Gastroesophageal sphincter (tissue), 4 donors: ENCODE results near the gene GPR156. TPM values are rescaled to one million over a fixed set of nuclear protein-coding genes. Genes with fewer than 3 reads are reported as not detected.

Source experiments
- ATAC-seq: fragments of 150-250 bp; one replicate; pipeline ENCODE4 v1.9.1; 2016; ENCODE audit warnings: mild to moderate bottlenecking, moderate library complexity
- H3K27ac ChIP-seq, 4 donors: fragments of 200-600 bp; sonication (generic) in 3 of 4; 1 replicate in 3 of 4; 2 replicates in 1 of 4; pipeline ENCODE4 v1.5.1; 2016 to 2019
- H3K27me3 ChIP-seq: fragments of 200-600 bp; sonication (generic); one replicate; pipeline ENCODE4 v1.5.1; 2019
- H3K36me3 ChIP-seq, 2 donors: fragments of 200-600 bp; sonication (generic); one replicate each; pipeline ENCODE4 v1.5.1; 2019; ENCODE audit warnings: control low read depth in 1 of 2
- H3K4me1 ChIP-seq, 3 donors: fragments of 200-600 bp; sonication (generic); 1 replicate in 2 of 3; 2 replicates in 1 of 3; pipeline ENCODE4 v1.5.1; 2016 to 2019; ENCODE audit warnings: control low read depth in 2 of 3
- H3K4me3 ChIP-seq, 2 donors: fragments of 200-600 bp; sonication (generic); one replicate each; pipeline ENCODE4 v1.5.1; 2019; ENCODE audit warnings: mild to moderate bottlenecking in 1 of 2, moderate library complexity in 1 of 2
- H3K9me3 ChIP-seq, 3 donors: fragments of 200-600 bp; sonication (generic); one replicate each; pipeline ENCODE4 v1.5.1; 2017 to 2019; ENCODE audit warnings: control low read depth in 2 of 3
- CTCF ChIP-seq, 4 experiments: fragments of 200-600 bp in 2 of 4; fragments of 450-650 bp in 2 of 4; sonication (generic) in 1 of 4; IDR thresholded peaks; one replicate each; pipeline ENCODE4 v1.5.1; 2017 to 2019; ENCODE audit warnings: antibody characterized with exemption in 4 of 4, mild to moderate bottlenecking in 2 of 4, moderate library complexity in 2 of 4
- EP300 ChIP-seq: sonication (generic); formaldehyde crosslinking; IDR thresholded peaks from one replicate; pipeline ENCODE4 v1.6.1; 2017; ENCODE audit warnings: antibody characterized with exemption, mild to moderate bottlenecking
- POLR2A ChIP-seq, 2 donors: fragments of 450-650 bp; IDR thresholded peaks; one replicate each; pipeline ENCODE4 v1.6.1; 2017; ENCODE audit warnings: antibody characterized with exemption in 2 of 2, mild to moderate bottlenecking in 2 of 2, moderate library complexity in 1 of 2
- POLR2AphosphoS5 ChIP-seq: sonication (generic); formaldehyde crosslinking; IDR thresholded peaks from one replicate; pipeline ENCODE4 v1.6.1; 2017; ENCODE audit warnings: antibody characterized with exemption
- WGBS, 2 donors: methylation state at CpG; one replicate each; pipeline ENCODE4 v1.1.5; 2018; ENCODE audit warnings: low coverage in 1 of 2; 5-methylcytosine and 5-hydroxymethylcytosine counted together
- total RNA-seq, 4 donors: library from RNA; depleted of rRNA; stranded (reverse); fragments of >200 nt; gene quantifications; one replicate each; pipeline ENCODE4 v1.1.0, GENCODE V29; 2016

Gene GPR156
- total RNA-seq, 4 donors from 2014 or later, result 0.16 to 0.73 (median 0.29) TPM

- Histone ChIP-seq H3K4me1 (peaks cover 0 to 6% (median 0%) of the 10 kb centered on the region in 3 donors), H3K27me3 (no peaks in the 10 kb centered on the region), H3K4me3 (no peak overlapping the region), H3K27ac (no peak overlapping the region), H3K36me3 (no peaks in the 10 kb centered on the region), H3K9me3 (no peaks in the 10 kb centered on the region)
- TF ChIP-seq POLR2AphosphoS5 (no peak), POLR2A (IDR thresholded peaks at IDR 0.05) (no peak), EP300 (no peak), CTCF (IDR thresholded peaks at IDR 0.05) (no peak)
- ATAC-seq, result no peak
- 78 to 86% methylated on average over 1 to 2 of the region's 3 CpGs for WGBS, 2 donors
Measured at GRCh38 chr3:120180731-120181412, 104.2 kb downstream of the GPR156 start.

DNA sequence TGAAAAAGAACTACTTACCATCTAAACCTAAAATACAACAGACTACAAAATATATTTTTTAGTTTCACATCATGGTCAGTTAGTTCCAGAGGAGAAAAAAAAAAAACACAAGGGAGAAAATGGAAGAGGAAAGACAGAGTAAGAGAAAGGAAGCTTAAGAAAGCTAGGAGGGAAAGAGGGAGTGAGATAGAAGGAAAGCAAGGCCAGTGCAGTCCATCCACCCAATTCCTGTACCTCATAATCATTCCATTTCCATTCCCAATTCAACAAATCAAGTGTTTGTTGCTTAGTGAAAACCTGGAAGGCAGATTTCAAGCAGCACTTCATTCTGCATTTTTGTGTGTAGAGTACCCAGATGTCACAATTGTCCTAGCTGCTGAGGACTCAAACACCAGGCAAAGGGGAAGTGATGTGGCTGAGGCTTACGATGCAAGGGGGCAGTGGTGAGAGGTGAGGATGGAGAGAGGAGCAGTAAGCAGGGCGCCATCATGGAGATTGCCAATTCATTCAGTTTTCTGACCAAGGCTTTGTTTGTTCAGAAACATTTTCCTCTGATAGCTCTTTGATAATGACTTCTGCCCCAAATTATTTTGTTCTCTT is 107.2 kb downstream of the GPR156 start:
- H3K4me3 ChIP-seq, result no peak overlapping the region
- 95 to 100% methylated on average over 1 to 2 of the region's 2 CpGs for WGBS, 2 donors
- H3K27ac ChIP-seq, result peak overlapping the region in 1 of 4 donors; percentile 6
- no peaks in the 10 kb centered on the region for H3K9me3 ChIP-seq
- H3K4me1 ChIP-seq, result peaks cover 0 to 6% (median 0%) of the 10 kb centered on the region in 3 donors
- no peaks in the 10 kb centered on the region for H3K27me3 ChIP-seq
- no peaks in the 10 kb centered on the region for H3K36me3 ChIP-seq
- no peak for ATAC-seq
- no peak for TF ChIP-seq POLR2AphosphoS5
- TF ChIP-seq CTCF (IDR thresholded peaks at IDR 0.05), result no peak
- no peak for TF ChIP-seq EP300

- Histone ChIP-seq H3K27me3 (no peaks in the 10 kb centered on the region), H3K4me1 (peaks cover 0 to 6% (median 3%) of the 10 kb centered on the region in 3 donors), H3K36me3 (no peaks in the 10 kb centered on the region), H3K9me3 (no peaks in the 10 kb centered on the region), H3K27ac (peak overlapping the region in 2 of 4 donors; percentile 6 to 20), H3K4me3 (no peak overlapping the region)
- 29 to 57% methylated on average over 1 to 5 of the region's 6 CpGs for WGBS, 2 donors
- TF ChIP-seq POLR2AphosphoS5 (peak; percentile 49), EP300 (no peak), CTCF (IDR thresholded peaks at IDR 0.05) (no peak), POLR2A (IDR thresholded peaks at IDR 0.05) (no peak)
- peak; percentile 58 for ATAC-seq
Measured at GRCh38 chr3:120177151-120177550, 107.9 kb downstream of the GPR156 start.

DNA sequence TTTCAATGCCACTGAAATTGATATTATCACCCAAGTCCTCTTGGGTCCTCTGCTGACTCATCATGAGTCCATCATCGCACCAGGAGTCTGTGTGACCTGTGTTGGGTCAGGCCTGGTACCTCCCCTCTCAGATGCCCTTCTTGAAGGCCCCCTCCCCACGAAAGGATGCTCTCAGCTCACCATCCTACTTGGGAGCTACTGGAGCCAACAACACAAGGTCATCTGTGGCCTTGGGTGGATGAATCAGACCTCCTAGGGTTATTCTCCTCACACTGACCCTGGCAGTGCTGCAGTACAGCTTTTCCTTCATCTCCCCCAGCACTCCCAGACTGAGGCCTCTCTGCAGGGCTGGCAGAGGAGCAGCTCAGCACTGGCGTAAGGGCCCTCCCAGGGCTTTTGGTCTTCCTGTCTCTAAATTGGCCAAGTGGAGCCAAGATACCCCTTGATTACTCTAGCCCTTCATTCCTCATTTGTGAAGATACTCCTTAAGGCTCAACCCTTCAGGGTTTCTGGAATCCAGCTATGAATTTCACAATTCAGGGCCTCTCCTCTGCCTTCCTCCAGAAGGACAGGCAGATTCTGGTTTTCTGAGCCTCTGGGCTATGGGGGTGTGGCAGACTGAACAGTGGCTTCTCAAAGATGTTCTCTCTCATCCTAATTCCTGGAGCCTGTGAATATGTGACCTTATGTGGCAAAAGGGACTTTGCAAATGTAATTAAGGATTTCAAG is 110.0 kb downstream of the GPR156 start:
- TF ChIP-seq POLR2AphosphoS5 (no peak), POLR2A (IDR thresholded peaks at IDR 0.05) (no peak), CTCF (IDR thresholded peaks at IDR 0.05) (no peak), EP300 (no peak)
- Histone ChIP-seq H3K27me3 (no peaks in the 10 kb centered on the region), H3K27ac (no peak overlapping the region), H3K4me1 (peaks cover 0 to 17% (median 9%) of the 10 kb centered on the region in 3 donors), H3K4me3 (no peak overlapping the region), H3K9me3 (no peaks in the 10 kb centered on the region), H3K36me3 (no peaks in the 10 kb centered on the region)
- ATAC-seq, result no peak
- WGBS, 2 donors, result no CpG with 5 or more reads among the region's 3 CpGs
